Neural progenitor cell (in vitro differentiated cells): ENCODE results near the gene NR2C2AP.

Source experiments
- CTCF ChIP-seq: fragments of 200-600 bp; sonication (generic); IDR thresholded peaks from 2 replicates; pipeline ENCODE4 v1.5.1; 2017; ENCODE audit warnings: antibody characterized with exemption, mild to moderate bottlenecking
- EZH2 ChIP-seq: fragments of 200-600 bp; sonication (generic); IDR thresholded peaks from 2 replicates; pipeline ENCODE4 v1.6.1; 2017; ENCODE audit warnings: antibody characterized with exemption, mild to moderate bottlenecking, moderate library complexity
- EZH2phosphoT487 ChIP-seq: fragments of 200-600 bp; sonication (generic); IDR thresholded peaks from 2 replicates; pipeline ENCODE4 v1.6.1; 2017; ENCODE audit warnings: antibody characterized with exemption

- TF ChIP-seq CTCF (no peak), EZH2 (no peak), EZH2phosphoT487 (no peak)
Observed at GRCh38 chr19:19207637-19208572, 4.7 kb upstream of the NR2C2AP start.
